RPMI8226 (cell line): ENCODE measurements around the gene EZH2.

Experiments
- DNase-seq: peaks from one replicate; pipeline ENCODE4 v3.0.0-alpha.2; 2015

The EZH2 gene

GRCh38 chr7:148804343-148805235 lies 79.5 kb downstream of the EZH2 start:
- no peak for DNase-seq

GRCh38 chr7:148803094-148803493 lies 81.0 kb downstream of the EZH2 start:
- no peak for DNase-seq

- DNase-seq = no peak
Measured at GRCh38 chr7:148802101-148802493, 82.0 kb downstream of the EZH2 start.

GRCh38 chr7:148800677-148801076 lies 83.4 kb downstream of the EZH2 start:
- DNase-seq = no peak

- DNase-seq = no peak
Measured at GRCh38 chr7:148799893-148800555, 84.1 kb downstream of the EZH2 start.

GRCh38 chr7:148796841-148797240 lies 87.2 kb downstream of the EZH2 start:
- DNase-seq = no peak

- DNase-seq = no peak
Measured at GRCh38 chr7:148794476-148794875, 89.6 kb downstream of the EZH2 start.

- DNase-seq = no peak
Measured at GRCh38 chr7:148793590-148793989, 90.5 kb downstream of the EZH2 start.

- no peak for DNase-seq
Measured at GRCh38 chr7:148791546-148791945, 92.5 kb downstream of the EZH2 start.

- no peak for DNase-seq
Measured at GRCh38 chr7:148790850-148791249, 93.2 kb downstream of the EZH2 start.

GRCh38 chr7:148790131-148790726 lies 93.9 kb downstream of the EZH2 start:
- DNase-seq = no peak

GRCh38 chr7:148789220-148789619 lies 94.9 kb downstream of the EZH2 start:
- DNase-seq = no peak

- no peak for DNase-seq
Measured at GRCh38 chr7:148787571-148788295, 96.4 kb downstream of the EZH2 start.

GRCh38 chr7:148783801-148784527 lies 100.1 kb downstream of the EZH2 start:
- no peak for DNase-seq

- no peak for DNase-seq
Measured at GRCh38 chr7:148782757-148783456, 101.2 kb downstream of the EZH2 start.

GRCh38 chr7:148774471-148774870 lies 109.6 kb downstream of the EZH2 start:
- DNase-seq = no peak

GRCh38 chr7:148773334-148773733 lies 110.8 kb downstream of the EZH2 start:
- DNase-seq = no peak

- no peak for DNase-seq
Measured at GRCh38 chr7:148772297-148773089, 111.6 kb downstream of the EZH2 start.

- DNase-seq = no peak
Measured at GRCh38 chr7:148770004-148770403, 114.1 kb downstream of the EZH2 start.

- no peak for DNase-seq
Measured at GRCh38 chr7:148763622-148764021, 120.5 kb downstream of the EZH2 start.
